CD8-positive, alpha-beta memory T cell (primary cell): ENCODE results near the gene LRAT. TPM values are rescaled to one million over a fixed set of nuclear protein-coding genes. Genes with fewer than 3 reads are reported as not detected.
"Not testable (repeated sequence)": the region's sequence is repeated elsewhere in the genome, so short reads cannot be mapped to it uniquely, and the experiment has no call there.

Experiments used
- CTCF ChIA-PET: fragments of 350-600 bp; sonication (Branson Sonifier 250); formaldehyde crosslinking; loops from one replicate; lab custom pipeline; 2021; ENCODE audit warnings: antibody characterized with exemption; lab: Charles Lee
- POLR2A ChIA-PET: fragments of 350-600 bp; sonication (Branson Sonifier 250); formaldehyde crosslinking; loops from one replicate; lab custom pipeline; 2021; ENCODE audit warnings: antibody characterized with exemption; lab: Charles Lee
- DNase-seq, 5 donors: peaks; one replicate each; pipeline versions ENCODE4 v3.0.0 to v3.0.0-alpha.2; 2020 to 2022; ENCODE audit warnings: mixed read lengths in 1 of 5
- H3K27ac ChIP-seq: one replicate; pipeline ENCODE4 v1.7.0; 2013; ENCODE audit warnings: low read depth, mild to moderate bottlenecking, low read length, moderate library complexity
- H3K27me3 ChIP-seq: 2 replicates; pipeline ENCODE4 v1.7.0; 2013; ENCODE audit warnings: low read length, mild to moderate bottlenecking; ENCODE audit not compliant: insufficient read depth, poor library complexity, severe bottlenecking
- H3K36me3 ChIP-seq: 2 replicates; pipeline ENCODE4 v1.7.0; 2013; ENCODE audit warnings: mild to moderate bottlenecking, low read length, moderate library complexity; ENCODE audit not compliant: insufficient read depth
- H3K4me1 ChIP-seq: 2 replicates; pipeline ENCODE4 v1.7.0; 2013; ENCODE audit warnings: mild to moderate bottlenecking, low read length, moderate library complexity; ENCODE audit not compliant: insufficient read depth
- H3K4me3 ChIP-seq: 2 replicates; pipeline ENCODE4 v1.7.0; 2013; ENCODE audit warnings: mild to moderate bottlenecking, low read length
- H3K9me3 ChIP-seq: 2 replicates; pipeline ENCODE4 v1.7.0; 2013; ENCODE audit warnings: mild to moderate bottlenecking, low read length
- H3K27ac Mint-ChIP-seq, 8 donors: one replicate each; pipeline ENCODE4 v1.8.0; 2020 to 2021; ENCODE audit warnings: mixed read lengths in 8 of 8, mild to moderate bottlenecking in 6 of 8, inconsistent platforms in 3 of 8, moderate library complexity in 3 of 8
- H3K27me3 Mint-ChIP-seq, 2 donors: one replicate each; pipeline ENCODE4 v1.8.0; 2020 to 2021; ENCODE audit warnings: mixed read lengths in 2 of 2, mild to moderate bottlenecking in 1 of 2, moderate library complexity in 1 of 2
- H3K36me3 Mint-ChIP-seq, 3 donors: one replicate each; pipeline ENCODE4 v1.8.0; 2020 to 2021; ENCODE audit warnings: mixed read lengths in 3 of 3, inconsistent platforms in 1 of 3, mild to moderate bottlenecking in 1 of 3
- H3K4me1 Mint-ChIP-seq, 3 donors: one replicate each; pipeline ENCODE4 v1.8.0; 2020 to 2021; ENCODE audit warnings: mixed read lengths in 3 of 3, inconsistent platforms in 1 of 3, mild to moderate bottlenecking in 1 of 3
- H3K4me3 Mint-ChIP-seq, 7 donors: one replicate each; pipeline ENCODE4 v1.8.0; 2020 to 2021; ENCODE audit warnings: mixed read lengths in 7 of 7, mild to moderate bottlenecking in 6 of 7, moderate library complexity in 4 of 7, inconsistent platforms in 2 of 7
- H3K9me3 Mint-ChIP-seq, 5 donors: one replicate each; pipeline ENCODE4 v1.8.0; 2020 to 2022; ENCODE audit warnings: mixed read lengths in 5 of 5, mild to moderate bottlenecking in 3 of 5, moderate library complexity in 2 of 5, inconsistent platforms in 1 of 5
- polyA plus RNA-seq: library from polyadenylated mRNA; unstranded; fragments of 300-500 nt; fragmentation: Illumina TruSeq; gene quantifications from one replicate; pipeline ENCODE4 v1.2.3, GENCODE V29; 2021
- total RNA-seq, 2 experiments: library from RNA; stranded (reverse); gene quantifications; one replicate each; pipeline ENCODE4 v1.2.3, GENCODE V29; 2021

Gene LRAT
- total and polyA plus RNA-seq, 3 experiments from 2014 or later = not detected

GRCh38 chr4:154722262-154722661 lies 21.5 kb upstream of the LRAT start:
- ChIA-PET CTCF (no interaction called here), POLR2A (no interaction called here)
- Mint-ChIP-seq H3K9me3 (peaks cover 0 to 2% (median 0%) of the 10 kb centered on the region in 5 donors), H3K4me3 (no peak overlapping the region), H3K27ac (no peak overlapping the region), H3K36me3 (no peaks in the 10 kb centered on the region), H3K27me3 (peaks cover 5 to 8% of the 10 kb centered on the region in 2 donors), H3K4me1 (no peaks in the 10 kb centered on the region)
- H3K27ac ChIP-seq = no peak overlapping the region
- H3K27me3 ChIP-seq = no peaks in the 10 kb centered on the region
- H3K9me3 ChIP-seq = no peaks in the 10 kb centered on the region
- H3K4me3 ChIP-seq = no peak overlapping the region
- no peaks in the 10 kb centered on the region for H3K36me3 ChIP-seq
- no peak for DNase-seq
- H3K4me1 ChIP-seq = no peaks in the 10 kb centered on the region

DNA sequence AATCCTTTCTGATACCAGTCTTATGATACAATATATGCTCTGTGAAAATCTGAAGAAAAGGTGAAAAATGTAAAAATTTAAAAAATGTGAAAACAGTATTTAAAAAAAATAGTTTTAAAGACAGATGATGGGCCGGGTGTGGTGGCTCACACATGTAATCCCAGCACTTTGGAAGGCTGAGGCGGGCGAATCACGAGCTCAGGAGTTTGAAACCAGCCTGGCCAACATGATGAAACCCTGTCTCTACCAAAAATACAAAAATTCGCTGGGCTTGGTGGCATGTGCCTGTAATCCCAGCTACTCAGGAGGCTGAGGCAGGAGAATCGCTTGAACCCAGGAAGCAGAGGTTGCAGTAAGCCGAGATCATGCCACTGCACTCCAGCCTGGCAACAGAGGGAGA lies 20.2 kb upstream of the LRAT start:
- H3K27ac ChIP-seq, H3K9me3 ChIP-seq, CTCF ChIA-PET, DNase-seq, H3K36me3 ChIP-seq, H3K36me3 Mint-ChIP-seq, H3K27ac Mint-ChIP-seq, POLR2A ChIA-PET, H3K27me3 Mint-ChIP-seq, H3K9me3 Mint-ChIP-seq, H3K4me1 Mint-ChIP-seq, H3K27me3 ChIP-seq, H3K4me3 Mint-ChIP-seq, H3K4me1 ChIP-seq, H3K4me3 ChIP-seq: not testable (repeated sequence)

DNA sequence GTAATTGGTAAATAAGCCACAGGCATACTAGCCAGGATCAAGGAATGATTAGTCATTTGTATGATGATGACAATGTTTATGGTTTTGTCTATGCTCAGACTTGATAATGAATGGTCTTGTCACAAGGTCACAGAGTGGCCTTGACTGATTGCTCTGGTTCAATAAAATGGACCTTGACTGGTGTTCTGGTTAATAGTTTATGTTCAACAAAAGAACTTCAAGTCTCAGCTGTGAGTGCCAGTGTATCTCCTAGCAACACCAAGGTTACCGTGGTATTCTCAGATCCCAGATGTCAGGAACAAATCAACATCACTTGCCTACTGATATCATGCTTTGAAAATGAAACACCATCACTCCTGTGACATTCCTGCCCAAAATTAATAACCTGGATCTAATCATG lies 16.3 kb upstream of the LRAT start:
- ChIA-PET POLR2A (no interaction called here), CTCF (no interaction called here)
- no peak overlapping the region for H3K4me3 Mint-ChIP-seq
- Histone ChIP-seq H3K9me3 (no peaks in the 10 kb centered on the region), H3K4me1 (no peaks in the 10 kb centered on the region), H3K27me3 (no peaks in the 10 kb centered on the region), H3K36me3 (no peaks in the 10 kb centered on the region), H3K4me3 (no peak overlapping the region), H3K27ac (no peak overlapping the region)
- no peaks in the 10 kb centered on the region for H3K9me3 Mint-ChIP-seq
- no peak overlapping the region for H3K27ac Mint-ChIP-seq
- H3K36me3 Mint-ChIP-seq = no peaks in the 10 kb centered on the region
- no peak for DNase-seq
- peaks cover 2 to 8% of the 10 kb centered on the region in 2 donors for H3K27me3 Mint-ChIP-seq
- no peaks in the 10 kb centered on the region for H3K4me1 Mint-ChIP-seq

- no peak overlapping the region for H3K27ac Mint-ChIP-seq
- CTCF ChIA-PET = no interaction called here
Observed at GRCh38 chr4:154731756-154732155, 12.0 kb upstream of the LRAT start.

DNA sequence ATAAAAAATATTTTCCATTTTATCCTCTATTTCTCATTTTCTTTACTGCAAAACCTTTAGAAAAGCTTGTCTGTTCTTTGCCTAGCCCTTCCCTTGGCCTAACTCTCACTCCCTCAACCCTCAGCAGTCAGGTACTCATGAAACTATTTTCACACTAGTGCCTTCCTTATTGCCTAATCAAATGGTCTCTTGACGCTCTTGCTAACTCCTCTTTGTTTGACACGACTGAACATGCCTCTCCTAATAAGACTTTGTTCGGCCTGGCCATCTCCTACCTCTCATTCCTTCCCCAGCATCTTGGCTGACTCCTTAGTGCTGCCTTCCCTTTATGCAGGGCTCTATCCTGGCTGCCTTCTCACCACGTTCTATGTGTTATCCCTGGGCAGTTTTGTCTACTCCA lies 11.1 kb upstream of the LRAT start:
- Mint-ChIP-seq H3K4me3 (no peak overlapping the region), H3K27ac (no peak overlapping the region), H3K9me3 (no peaks in the 10 kb centered on the region), H3K4me1 (no peaks in the 10 kb centered on the region), H3K27me3 (peaks cover 4 to 8% of the 10 kb centered on the region in 2 donors), H3K36me3 (no peaks in the 10 kb centered on the region)
- no peak for DNase-seq
- H3K36me3 ChIP-seq = no peaks in the 10 kb centered on the region
- H3K27me3 ChIP-seq = no peaks in the 10 kb centered on the region
- POLR2A ChIA-PET = no interaction called here
- CTCF ChIA-PET = no interaction called here
- no peaks in the 10 kb centered on the region for H3K4me1 ChIP-seq
- no peaks in the 10 kb centered on the region for H3K9me3 ChIP-seq
- H3K27ac ChIP-seq = no peak overlapping the region
- H3K4me3 ChIP-seq = no peak overlapping the region

More at GRCh38 chr4:154731756-154732155, 12.0 kb upstream of the LRAT start:
- Histone ChIP-seq H3K36me3 (no peaks in the 10 kb centered on the region), H3K4me1 (no peaks in the 10 kb centered on the region), H3K27me3 (no peaks in the 10 kb centered on the region), H3K4me3 (no peak overlapping the region), H3K27ac (no peak overlapping the region), H3K9me3 (no peaks in the 10 kb centered on the region)
- peaks cover 4 to 8% of the 10 kb centered on the region in 2 donors for H3K27me3 Mint-ChIP-seq
- POLR2A ChIA-PET = no interaction called here
- H3K4me3 Mint-ChIP-seq = no peak overlapping the region
- DNase-seq = no peak
- H3K36me3 Mint-ChIP-seq = no peaks in the 10 kb centered on the region
- no peaks in the 10 kb centered on the region for H3K4me1 Mint-ChIP-seq
- no peaks in the 10 kb centered on the region for H3K9me3 Mint-ChIP-seq

DNA sequence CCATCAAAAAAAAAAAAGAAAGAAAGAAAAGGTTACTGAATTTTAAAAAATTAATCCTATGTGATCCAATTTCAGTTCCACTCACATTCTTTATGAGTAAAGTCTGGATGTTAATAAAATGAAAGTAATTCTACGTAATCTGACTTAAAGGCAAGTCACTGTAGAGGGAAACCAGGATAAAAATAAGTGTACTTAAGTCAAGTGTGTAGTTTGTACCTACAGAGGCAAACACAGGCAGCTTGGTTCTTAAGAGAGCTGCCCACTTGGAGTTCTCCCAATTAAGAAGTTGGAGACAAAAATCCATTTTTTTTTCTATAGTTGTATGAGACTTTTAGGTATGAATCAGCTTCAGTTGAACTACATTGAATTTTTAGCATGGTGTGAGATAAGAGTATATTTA lies 7.0 kb upstream of the LRAT start:
- DNase-seq = no peak
- Histone ChIP-seq H3K4me3 (no peak overlapping the region), H3K36me3 (no peaks in the 10 kb centered on the region), H3K27me3 (peaks cover under 1% of the 10 kb centered on the region), H3K4me1 (no peaks in the 10 kb centered on the region), H3K9me3 (no peaks in the 10 kb centered on the region), H3K27ac (no peak overlapping the region)
- Mint-ChIP-seq H3K36me3 (no peaks in the 10 kb centered on the region), H3K9me3 (no peaks in the 10 kb centered on the region), H3K27me3 (peaks cover 18 to 22% of the 10 kb centered on the region in 2 donors), H3K4me3 (no peak overlapping the region), H3K4me1 (peaks cover 0 to 7% (median 0%) of the 10 kb centered on the region in 3 donors), H3K27ac (no peak overlapping the region)
- ChIA-PET CTCF (no interaction called here), POLR2A (no interaction called here)

DNA sequence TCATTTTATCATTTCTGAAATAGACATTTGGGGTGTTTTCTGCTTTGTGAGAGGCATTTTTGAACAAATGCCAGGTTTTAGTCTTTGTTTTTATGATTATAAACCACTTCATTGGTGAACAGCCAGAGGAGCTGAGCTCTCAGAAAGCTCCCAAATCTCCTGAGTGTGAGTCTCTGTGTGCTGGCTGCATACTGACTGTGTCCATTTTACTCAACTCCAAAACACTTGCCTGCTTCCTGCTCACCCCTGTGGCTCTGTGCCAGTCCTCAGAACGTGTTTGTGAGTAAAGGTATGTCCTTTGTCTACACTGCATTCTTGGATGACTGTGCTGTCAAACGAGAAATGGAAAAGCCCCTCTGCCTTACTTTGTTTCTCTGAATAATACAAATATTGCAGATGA lies 5.4 kb upstream of the LRAT start:
- Mint-ChIP-seq H3K27me3 (peaks cover 21 to 33% of the 10 kb centered on the region in 2 donors), H3K27ac (no peak overlapping the region), H3K4me3 (no peak overlapping the region), H3K4me1 (peaks cover 0 to 19% (median 3%) of the 10 kb centered on the region in 3 donors), H3K36me3 (no peaks in the 10 kb centered on the region), H3K9me3 (no peaks in the 10 kb centered on the region)
- Histone ChIP-seq H3K27ac (no peak overlapping the region), H3K4me3 (no peak overlapping the region), H3K9me3 (no peaks in the 10 kb centered on the region), H3K27me3 (peaks cover 4% of the 10 kb centered on the region), H3K36me3 (no peaks in the 10 kb centered on the region), H3K4me1 (no peaks in the 10 kb centered on the region)
- ChIA-PET CTCF (no interaction called here), POLR2A (no interaction called here)
- no peak for DNase-seq

GRCh38 chr4:154739111-154739510 lies 4.7 kb upstream of the LRAT start:
- peaks cover 4% of the 10 kb centered on the region for H3K27me3 ChIP-seq
- H3K36me3 ChIP-seq = no peaks in the 10 kb centered on the region
- no peak overlapping the region for H3K4me3 Mint-ChIP-seq
- POLR2A ChIA-PET = no interaction called here
- CTCF ChIA-PET = no interaction called here
- H3K4me3 ChIP-seq = no peak overlapping the region
- H3K9me3 Mint-ChIP-seq = peaks cover 0 to 3% (median 0%) of the 10 kb centered on the region in 5 donors
- H3K9me3 ChIP-seq = no peaks in the 10 kb centered on the region
- peaks cover 24 to 35% of the 10 kb centered on the region in 2 donors for H3K27me3 Mint-ChIP-seq
- no peak overlapping the region for H3K27ac ChIP-seq
- H3K36me3 Mint-ChIP-seq = no peaks in the 10 kb centered on the region
- H3K4me1 ChIP-seq = no peaks in the 10 kb centered on the region
- no peak overlapping the region for H3K27ac Mint-ChIP-seq
- peaks cover 0 to 25% (median 6%) of the 10 kb centered on the region in 3 donors for H3K4me1 Mint-ChIP-seq
- DNase-seq = no peak

DNA sequence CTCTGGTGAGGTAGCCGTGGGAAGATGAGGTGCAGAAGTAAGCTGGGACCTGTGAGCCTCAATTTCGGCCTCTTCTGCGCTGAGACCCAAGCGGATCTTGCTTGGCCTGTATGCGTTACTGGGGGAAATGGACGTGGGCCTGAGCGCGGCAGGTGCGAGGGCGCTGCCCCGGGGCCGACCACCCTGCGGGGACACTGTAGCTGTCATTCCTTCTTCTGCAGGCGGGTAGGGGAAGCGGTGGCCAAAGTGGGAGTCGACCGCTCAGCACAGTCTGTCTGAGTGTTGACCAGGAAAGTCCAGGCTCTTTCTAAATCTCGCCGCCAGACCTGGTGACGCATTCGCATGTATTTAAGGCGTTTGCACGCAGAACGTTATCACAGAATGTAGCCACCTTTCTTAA lies 3.3 kb upstream of the LRAT start:
- Histone ChIP-seq H3K27ac (no peak overlapping the region), H3K27me3 (peaks cover 4% of the 10 kb centered on the region), H3K4me3 (no peak overlapping the region), H3K4me1 (no peaks in the 10 kb centered on the region), H3K9me3 (no peaks in the 10 kb centered on the region), H3K36me3 (no peaks in the 10 kb centered on the region)
- CTCF ChIA-PET = no interaction called here
- Mint-ChIP-seq H3K9me3 (peaks cover 0 to 8% (median 0%) of the 10 kb centered on the region in 5 donors), H3K27ac (peak overlapping the region in 1 of 8 donors; percentile 84), H3K4me3 (no peak overlapping the region), H3K4me1 (peaks cover 0 to 32% (median 10%) of the 10 kb centered on the region in 3 donors), H3K36me3 (no peaks in the 10 kb centered on the region), H3K27me3 (peaks cover 37 to 47% of the 10 kb centered on the region in 2 donors)
- POLR2A ChIA-PET = no interaction called here
- no peak for DNase-seq
